Fibroblast of lung (primary cell): Measurements from ENCODE around the gene WWOX. TPM values are rescaled to one million over a fixed set of nuclear protein-coding genes. Genes with fewer than 3 reads are reported as not detected.

Experiments
- DNase-seq, 2 donors: peaks; one replicate each; pipeline versions ENCODE4 v3.0.0 to v3.0.0-alpha.2; 2010; ENCODE audit warnings: low read depth in 2 of 2
- H2AFZ ChIP-seq: 2 replicates; pipeline ENCODE4 v1.5.1; 2012; ENCODE audit warnings: low read length, control low read depth, inconsistent platforms
- H3K27ac ChIP-seq: 2 replicates; pipeline ENCODE4 v1.5.1; 2011; ENCODE audit warnings: low read length, control low read depth; ENCODE audit not compliant: insufficient read depth
- H3K27me3 ChIP-seq: 2 replicates; pipeline ENCODE4 v1.5.1; 2011; ENCODE audit warnings: mild to moderate bottlenecking, low read length; ENCODE audit not compliant: control insufficient read depth, insufficient read depth
- H3K36me3 ChIP-seq: 2 replicates; pipeline ENCODE4 v1.5.1; 2011; ENCODE audit warnings: low read length; ENCODE audit not compliant: control insufficient read depth, insufficient read depth
- H3K4me1 ChIP-seq: 2 replicates; pipeline ENCODE4 v1.5.1; 2011; ENCODE audit warnings: low read length; ENCODE audit not compliant: control insufficient read depth, insufficient read depth; ENCODE audit errors: extremely low read depth
- H3K4me2 ChIP-seq: 2 replicates; pipeline ENCODE4 v1.5.1; 2011; ENCODE audit warnings: low read length, control low read depth; ENCODE audit not compliant: insufficient read depth; ENCODE audit errors: extremely low read depth
- H3K4me3 ChIP-seq, 4 experiments: fragments of 200-600 bp in 1 of 4; sonication (generic) in 1 of 4; replicated peaks in 1 of 4; 2 replicates each; pipeline ENCODE4 v1.5.1; 2011 to 2016; ENCODE audit warnings: low read length in 4 of 4, low read depth in 3 of 4, mild to moderate bottlenecking in 3 of 4, control low read depth in 2 of 4, inconsistent platforms in 1 of 4, mixed read lengths in 1 of 4; ENCODE audit not compliant: insufficient read depth in 1 of 4; ENCODE audit errors: control extremely low read depth in 1 of 4
- H3K79me2 ChIP-seq: 2 replicates; pipeline ENCODE4 v1.5.1; 2012; ENCODE audit warnings: mild to moderate bottlenecking, low read length, inconsistent platforms; ENCODE audit not compliant: control insufficient read depth, insufficient read depth
- H3K9ac ChIP-seq: 2 replicates; pipeline ENCODE4 v1.5.1; 2011; ENCODE audit warnings: mild to moderate bottlenecking, low read length, control low read depth; ENCODE audit not compliant: insufficient read depth
- H3K9me3 ChIP-seq: 2 replicates; pipeline ENCODE4 v1.5.1; 2012; ENCODE audit warnings: low read depth, low read length; ENCODE audit not compliant: control insufficient read depth, insufficient read depth
- H4K20me1 ChIP-seq: 2 replicates; pipeline ENCODE4 v1.5.1; 2011; ENCODE audit warnings: low read length; ENCODE audit not compliant: control insufficient read depth, insufficient read depth; ENCODE audit errors: extremely low read depth
- EZH2 ChIP-seq: IDR thresholded peaks from 2 replicates; pipeline ENCODE4 v1.5.1; 2012; ENCODE audit warnings: low read length, control low read depth, mild to moderate bottlenecking; ENCODE audit errors: missing control alignments
- polyA plus RNA-seq, 2 donors: library from polyadenylated mRNA; depleted of rRNA in 1 of 2; stranded (reverse) in 1 of 2; unstranded in 1 of 2; fragments of >200 nt; gene quantifications; 2 replicates each; pipeline ENCODE4 v1.2.1, GENCODE V29; 2011 to 2012; ENCODE audit warnings: missing spikeins in 1 of 2
- total RNA-seq: library from RNA; depleted of rRNA; stranded (reverse); fragments of >200 nt; gene quantifications from 2 replicates; pipeline ENCODE4 v1.2.1, GENCODE V29; 2014
- TF ChIP-seq, protein P1 (sequence below), 2 donors: IDR thresholded peaks in 1 of 2; conservative IDR thresholded peaks in 1 of 2; 1 replicate in 1 of 2; 2 replicates in 1 of 2; pipeline ENCODE4 v1.5.1; 2011 to 2012; ENCODE audit warnings: low read length in 2 of 2, control low read depth in 1 of 2, inconsistent platforms in 1 of 2, low read depth in 1 of 2, mild to moderate bottlenecking in 1 of 2

Gene WWOX
- total and polyA plus RNA-seq, 2 donors (not counting 1 experiment from before 2014, with no cell fraction given): 5.6 to 16.3 TPM

DNA sequence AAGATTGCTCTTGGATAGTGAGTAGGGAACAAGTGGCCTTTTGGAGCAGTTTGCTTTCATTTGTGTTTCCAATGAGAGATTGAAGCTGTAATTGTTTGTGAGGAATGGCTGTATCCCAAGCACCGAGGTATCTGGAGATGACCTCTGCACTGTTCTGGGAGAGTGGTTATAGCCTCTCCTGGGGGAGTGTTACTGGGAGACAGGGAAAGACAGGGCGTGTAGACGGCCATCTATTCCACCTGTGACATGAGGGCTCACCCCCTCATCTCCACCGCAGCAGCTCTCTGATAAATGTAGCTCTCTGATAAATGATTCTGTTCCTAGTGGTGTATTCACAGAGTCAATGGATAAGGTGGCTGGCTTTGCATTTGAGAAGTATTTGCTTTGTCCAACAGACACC is 1107.4 kb downstream of the WWOX start:
- Histone ChIP-seq H3K9ac (no peak overlapping the region), H3K4me2 (no peak overlapping the region), H3K27ac (no peak overlapping the region), H3K4me3 (no peak overlapping the region), H3K79me2 (no peaks in the 10 kb centered on the region), H3K9me3 (no peaks in the 10 kb centered on the region), H3K27me3 (no peaks in the 10 kb centered on the region), H4K20me1 (no peaks in the 10 kb centered on the region), H2AFZ (no peak overlapping the region), H3K36me3 (no peaks in the 10 kb centered on the region), H3K4me1 (no peaks in the 10 kb centered on the region)
- TF ChIP-seq EZH2: no peak
- TF ChIP-seq, protein P1, sequence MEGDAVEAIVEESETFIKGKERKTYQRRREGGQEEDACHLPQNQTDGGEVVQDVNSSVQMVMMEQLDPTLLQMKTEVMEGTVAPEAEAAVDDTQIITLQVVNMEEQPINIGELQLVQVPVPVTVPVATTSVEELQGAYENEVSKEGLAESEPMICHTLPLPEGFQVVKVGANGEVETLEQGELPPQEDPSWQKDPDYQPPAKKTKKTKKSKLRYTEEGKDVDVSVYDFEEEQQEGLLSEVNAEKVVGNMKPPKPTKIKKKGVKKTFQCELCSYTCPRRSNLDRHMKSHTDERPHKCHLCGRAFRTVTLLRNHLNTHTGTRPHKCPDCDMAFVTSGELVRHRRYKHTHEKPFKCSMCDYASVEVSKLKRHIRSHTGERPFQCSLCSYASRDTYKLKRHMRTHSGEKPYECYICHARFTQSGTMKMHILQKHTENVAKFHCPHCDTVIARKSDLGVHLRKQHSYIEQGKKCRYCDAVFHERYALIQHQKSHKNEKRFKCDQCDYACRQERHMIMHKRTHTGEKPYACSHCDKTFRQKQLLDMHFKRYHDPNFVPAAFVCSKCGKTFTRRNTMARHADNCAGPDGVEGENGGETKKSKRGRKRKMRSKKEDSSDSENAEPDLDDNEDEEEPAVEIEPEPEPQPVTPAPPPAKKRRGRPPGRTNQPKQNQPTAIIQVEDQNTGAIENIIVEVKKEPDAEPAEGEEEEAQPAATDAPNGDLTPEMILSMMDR (conservative IDR thresholded peaks at IDR 0.05 in 1 of 2, IDR thresholded peaks at IDR 0.05 in 1 of 2; ENCODE audit: low read depth in 1 of 2, low read length in 2 of 2): no peak
- DNase-seq: no peak

DNA sequence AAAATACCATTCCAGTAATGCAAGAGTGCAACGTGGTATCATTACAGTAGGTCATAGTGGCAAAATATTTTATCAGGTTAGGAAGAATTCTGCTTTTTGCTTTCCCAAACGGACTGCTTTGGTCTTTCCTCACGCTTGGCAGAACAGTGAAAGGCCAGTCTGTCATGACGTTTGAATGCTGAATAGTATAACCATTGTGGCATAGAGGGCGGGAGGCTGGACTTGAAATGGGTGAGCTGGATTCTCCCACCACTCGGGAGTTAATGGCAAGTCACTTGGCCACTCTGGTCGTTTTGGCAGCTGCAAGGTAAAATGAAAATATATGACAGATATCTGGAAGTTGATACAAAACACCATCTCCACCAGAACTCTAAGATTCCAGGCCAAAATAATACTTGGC is 1109.9 kb downstream of the WWOX start:
- Histone ChIP-seq H3K4me2 (no peak overlapping the region), H3K9me3 (no peaks in the 10 kb centered on the region), H3K4me1 (no peaks in the 10 kb centered on the region), H3K36me3 (no peaks in the 10 kb centered on the region), H3K4me3 (no peak overlapping the region), H4K20me1 (no peaks in the 10 kb centered on the region), H2AFZ (no peak overlapping the region), H3K79me2 (no peaks in the 10 kb centered on the region), H3K27ac (no peak overlapping the region), H3K27me3 (no peaks in the 10 kb centered on the region), H3K9ac (no peak overlapping the region)
- no peak for TF ChIP-seq EZH2
- no peak for DNase-seq

DNA sequence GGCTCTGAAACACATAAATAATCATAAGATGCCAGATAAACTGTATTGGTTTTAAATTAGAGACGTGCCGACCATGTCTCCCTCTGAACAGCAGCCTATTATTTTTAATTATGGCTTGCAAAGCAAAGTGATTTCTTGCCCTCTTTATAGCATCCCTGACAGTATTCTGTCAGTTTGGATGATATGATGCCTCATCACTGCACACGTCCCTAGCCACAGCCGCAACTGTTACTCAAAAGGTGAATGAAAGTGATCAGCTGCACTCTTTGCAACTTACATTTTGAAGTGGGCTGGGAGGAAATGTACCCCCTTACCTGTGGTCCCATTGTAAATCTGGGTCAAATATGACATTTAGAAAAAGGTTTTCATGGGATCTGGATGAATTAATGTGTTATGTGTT is 1111.2 kb downstream of the WWOX start:
- Histone ChIP-seq H3K4me3 (no peak overlapping the region), H2AFZ (no peak overlapping the region), H3K9me3 (no peaks in the 10 kb centered on the region), H3K27ac (no peak overlapping the region), H3K4me1 (no peaks in the 10 kb centered on the region), H3K9ac (no peak overlapping the region), H3K79me2 (no peaks in the 10 kb centered on the region), H3K4me2 (no peak overlapping the region), H4K20me1 (no peaks in the 10 kb centered on the region), H3K27me3 (no peaks in the 10 kb centered on the region), H3K36me3 (no peaks in the 10 kb centered on the region)
- TF ChIP-seq EZH2: no peak
- TF ChIP-seq, protein P1 (conservative IDR thresholded peaks at IDR 0.05 in 1 of 2, IDR thresholded peaks at IDR 0.05 in 1 of 2; ENCODE audit: low read depth in 1 of 2, low read length in 2 of 2): no peak
- DNase-seq: no peak
